Left lung (tissue), 10 donors: Measurements from ENCODE around the gene TMC2. TPM values are rescaled to one million over a fixed set of nuclear protein-coding genes. Genes with fewer than 3 reads are reported as not detected.
A peak's percentile ranks its signal among the peaks of the same experiment; 100 is the strongest.

Experiments
- ATAC-seq: fragments of 200-7000 bp; cut with Tn5 transposase; one replicate; pipeline ENCODE4 v1.9.1; 2020; ENCODE audit warnings: moderate library complexity
- DNase-seq, 4 donors: peaks; one replicate each; pipeline ENCODE4 v3.0.0-alpha.2; 2013 to 2020
- H3K27ac ChIP-seq, 2 donors: fragments of 200-600 bp; sonication (generic) in 1 of 2; one replicate each; pipeline versions ENCODE4 v1.5.0 to v1.8.0; 2020 to 2021
- H3K27me3 ChIP-seq, 2 donors: fragments of 200-600 bp; sonication (generic) in 1 of 2; one replicate each; pipeline versions ENCODE4 v1.5.0 to v1.8.0; 2020 to 2021
- H3K36me3 ChIP-seq, 2 donors: fragments of 200-600 bp; sonication (generic) in 1 of 2; one replicate each; pipeline versions ENCODE4 v1.5.0 to v1.8.0; 2020 to 2021
- H3K4me1 ChIP-seq, 2 donors: fragments of 200-600 bp; one replicate each; pipeline ENCODE4 v1.8.0; 2021
- H3K4me3 ChIP-seq, 2 donors: fragments of 200-600 bp; sonication (generic) in 1 of 2; one replicate each; pipeline versions ENCODE4 v1.5.0 to v1.8.0; 2020 to 2021; ENCODE audit warnings: mild to moderate bottlenecking in 1 of 2
- H3K9me3 ChIP-seq, 2 donors: fragments of 200-600 bp; sonication (generic) in 1 of 2; one replicate each; pipeline versions ENCODE4 v1.5.0 to v1.8.0; 2020 to 2021
- intact Hi-C, 2 donors: fragments of 100-400 bp; cut with DNase I; formaldehyde crosslinking; loops; one replicate each; pipeline versions ENCODE4 v1.11.2 to v1.14.2; 2022
- polyA plus RNA-seq, 6 donors: library from polyadenylated mRNA; unstranded; fragments of 120-200 nt; gene quantifications; one replicate each; pipeline ENCODE4 v1.2.1, GENCODE V29; 2013; ENCODE audit not compliant: insufficient read length in 6 of 6
- total RNA-seq, 2 donors: library from RNA; stranded (reverse); fragmentation: NEBNext Ultra II Directional; extraction: Animal tissue kit (Norgen Biotek cat#: 25700); gene quantifications; one replicate each; pipeline ENCODE4 v1.2.1, GENCODE V29; 2021
- TF ChIP-seq, protein P1 (sequence below), 2 donors: fragments of 200-600 bp; sonication (generic) in 1 of 2; IDR thresholded peaks; one replicate each; pipeline versions ENCODE4 v1.5.0 to v1.8.0; 2021; ENCODE audit warnings: antibody characterized with exemption in 2 of 2
- donor health status: DM: no; HTN: yes; CAD: no.
- donor health status: DM: no; HTN: no; CAD: no.

Gene TMC2
- total and polyA plus RNA-seq, 8 donors, result 0.10 to 0.37 (median 0.21) TPM; not detected in 1

DNA sequence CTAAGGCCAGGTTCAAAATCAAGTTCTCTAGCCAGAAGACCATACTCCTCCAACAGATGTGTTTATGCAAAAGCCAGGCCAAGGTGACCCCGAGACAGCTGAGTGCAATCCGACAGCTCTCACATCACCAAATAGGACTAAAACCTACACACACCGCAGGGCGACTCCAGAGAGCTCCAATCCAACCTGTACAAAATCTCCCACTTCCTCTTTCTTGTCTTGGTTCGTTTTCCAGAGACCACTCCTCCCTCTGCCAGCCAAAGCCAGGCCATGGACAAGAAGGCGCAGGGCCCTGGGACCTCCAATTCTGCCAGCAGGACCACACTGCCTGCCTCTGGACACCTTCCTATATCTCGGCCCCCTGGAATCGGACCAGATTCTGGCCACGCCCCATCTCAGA is 104.5 kb downstream of the TMC2 start:
- intact Hi-C loops, result loop anchor here in 1 of 2 donors (10.0 kb wide), 1 partner anchor 116 kb away; no protein-coding TSS in a partner anchor
- TF ChIP-seq, protein P1, sequence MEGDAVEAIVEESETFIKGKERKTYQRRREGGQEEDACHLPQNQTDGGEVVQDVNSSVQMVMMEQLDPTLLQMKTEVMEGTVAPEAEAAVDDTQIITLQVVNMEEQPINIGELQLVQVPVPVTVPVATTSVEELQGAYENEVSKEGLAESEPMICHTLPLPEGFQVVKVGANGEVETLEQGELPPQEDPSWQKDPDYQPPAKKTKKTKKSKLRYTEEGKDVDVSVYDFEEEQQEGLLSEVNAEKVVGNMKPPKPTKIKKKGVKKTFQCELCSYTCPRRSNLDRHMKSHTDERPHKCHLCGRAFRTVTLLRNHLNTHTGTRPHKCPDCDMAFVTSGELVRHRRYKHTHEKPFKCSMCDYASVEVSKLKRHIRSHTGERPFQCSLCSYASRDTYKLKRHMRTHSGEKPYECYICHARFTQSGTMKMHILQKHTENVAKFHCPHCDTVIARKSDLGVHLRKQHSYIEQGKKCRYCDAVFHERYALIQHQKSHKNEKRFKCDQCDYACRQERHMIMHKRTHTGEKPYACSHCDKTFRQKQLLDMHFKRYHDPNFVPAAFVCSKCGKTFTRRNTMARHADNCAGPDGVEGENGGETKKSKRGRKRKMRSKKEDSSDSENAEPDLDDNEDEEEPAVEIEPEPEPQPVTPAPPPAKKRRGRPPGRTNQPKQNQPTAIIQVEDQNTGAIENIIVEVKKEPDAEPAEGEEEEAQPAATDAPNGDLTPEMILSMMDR (IDR thresholded peaks at IDR 0.05), result no peak
- H3K36me3 ChIP-seq, result no peaks in the 10 kb centered on the region
- H3K4me3 ChIP-seq, result no peak overlapping the region
- H3K4me1 ChIP-seq, result no peaks in the 10 kb centered on the region
- H3K9me3 ChIP-seq, result no peaks in the 10 kb centered on the region
- DNase-seq (no peak), ATAC-seq (no peak)
- no peaks in the 10 kb centered on the region for H3K27me3 ChIP-seq
- H3K27ac ChIP-seq, result no peak overlapping the region

DNA sequence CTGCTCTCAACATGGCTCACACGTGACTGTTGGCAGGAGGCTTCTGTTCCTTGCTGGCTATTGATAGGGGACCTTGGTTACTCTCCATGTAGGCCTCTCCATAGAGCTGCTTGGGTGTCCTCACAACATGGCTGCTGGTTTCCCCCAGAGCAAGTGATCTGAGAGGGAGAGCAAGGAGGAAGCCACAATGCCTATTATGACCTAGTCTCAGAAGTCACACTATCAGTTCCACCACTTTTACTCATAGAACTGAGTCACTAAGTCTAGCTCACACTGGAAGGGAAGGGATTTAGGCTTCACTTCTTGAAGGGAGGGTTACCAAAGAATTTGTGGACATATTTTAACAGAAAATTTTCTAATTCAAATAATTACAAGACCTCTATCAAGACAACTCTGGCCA is 107.3 kb downstream of the TMC2 start:
- TF ChIP-seq, protein P1 (IDR thresholded peaks at IDR 0.05), result no peak
- intact Hi-C loops, result loop anchor here in 1 of 2 donors (10.0 kb wide), 1 partner anchor 119 kb away; no protein-coding TSS in a partner anchor
- DNase-seq (no peak), ATAC-seq (no peak)
- Histone ChIP-seq H3K4me1 (peaks cover 0 to 6% of the 10 kb centered on the region in 2 donors), H3K27ac (no peak overlapping the region), H3K36me3 (no peaks in the 10 kb centered on the region), H3K27me3 (no peaks in the 10 kb centered on the region), H3K9me3 (no peaks in the 10 kb centered on the region), H3K4me3 (no peak overlapping the region)

DNA sequence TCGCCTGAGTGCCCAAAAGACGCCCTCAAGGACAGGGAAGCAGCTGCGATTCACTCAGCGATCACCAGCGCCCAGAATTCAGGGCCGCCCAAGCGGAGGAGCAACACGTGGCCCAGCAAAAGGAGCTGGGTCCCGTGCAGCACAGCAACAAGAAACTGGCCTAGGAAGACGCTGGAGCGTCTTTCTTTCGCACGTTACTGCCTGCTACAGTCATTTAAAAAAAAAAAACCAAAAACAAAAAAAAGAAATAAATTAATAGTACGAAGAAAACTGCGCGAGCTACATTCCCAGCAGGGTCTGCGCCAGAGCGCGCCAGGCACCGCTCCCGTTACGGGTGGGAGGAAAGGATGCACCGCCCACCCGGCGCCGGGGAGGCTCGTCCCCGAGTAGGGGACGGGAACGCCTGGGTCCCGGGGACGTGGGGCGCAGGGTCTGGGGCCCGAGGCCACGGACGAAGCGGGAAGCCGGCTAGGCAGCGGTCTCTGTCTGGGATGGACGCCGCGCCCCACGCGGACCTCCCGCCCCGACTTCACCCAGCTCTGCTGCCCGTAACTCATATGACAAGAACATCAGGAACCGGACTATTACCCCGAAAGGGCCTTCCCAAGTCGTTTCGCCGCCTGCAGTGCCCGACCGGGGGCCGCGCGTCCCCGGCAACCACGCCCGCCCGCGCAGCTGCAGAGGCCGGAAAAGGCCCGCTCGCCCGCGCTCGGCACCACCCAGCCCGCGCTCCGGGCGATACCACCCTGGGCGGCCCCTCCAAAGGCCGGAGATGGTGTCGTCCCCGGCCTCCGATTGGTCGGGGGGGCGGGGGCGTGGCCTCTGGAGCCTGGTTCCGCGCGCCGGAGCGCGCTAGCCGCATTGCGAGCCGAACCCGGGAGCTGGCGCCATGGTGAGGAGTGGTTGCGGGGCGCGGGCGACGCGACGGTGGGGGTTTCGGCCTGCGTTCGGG is 115.7 kb downstream of the TMC2 start, which contains the start of gene NOP56:
NOP56 (plus strand) TSS at position 861 of the 952 bp plus-strand sequence; CDS start at position 890, 29 bp downstream.
- H3K9me3 ChIP-seq, result no peaks in the 10 kb centered on the region
- peak within 1 kb of the TSS; percentile 92 for H3K27ac ChIP-seq
- intact Hi-C loops, result no loop called here
- H3K36me3 ChIP-seq, result peaks cover 0 to 32% of the 10 kb centered on the region in 2 donors
- ATAC-seq (peak; percentile 99), DNase-seq (peak; percentile 90 to 97 (median 94))
- no peaks in the 10 kb centered on the region for H3K27me3 ChIP-seq
- peaks cover 13 to 36% of the 10 kb centered on the region in 2 donors for H3K4me1 ChIP-seq
- peak within 1 kb of the TSS; percentile 91 to 96 for H3K4me3 ChIP-seq
- TF ChIP-seq, protein P1 (IDR thresholded peaks at IDR 0.05), result no peak

DNA sequence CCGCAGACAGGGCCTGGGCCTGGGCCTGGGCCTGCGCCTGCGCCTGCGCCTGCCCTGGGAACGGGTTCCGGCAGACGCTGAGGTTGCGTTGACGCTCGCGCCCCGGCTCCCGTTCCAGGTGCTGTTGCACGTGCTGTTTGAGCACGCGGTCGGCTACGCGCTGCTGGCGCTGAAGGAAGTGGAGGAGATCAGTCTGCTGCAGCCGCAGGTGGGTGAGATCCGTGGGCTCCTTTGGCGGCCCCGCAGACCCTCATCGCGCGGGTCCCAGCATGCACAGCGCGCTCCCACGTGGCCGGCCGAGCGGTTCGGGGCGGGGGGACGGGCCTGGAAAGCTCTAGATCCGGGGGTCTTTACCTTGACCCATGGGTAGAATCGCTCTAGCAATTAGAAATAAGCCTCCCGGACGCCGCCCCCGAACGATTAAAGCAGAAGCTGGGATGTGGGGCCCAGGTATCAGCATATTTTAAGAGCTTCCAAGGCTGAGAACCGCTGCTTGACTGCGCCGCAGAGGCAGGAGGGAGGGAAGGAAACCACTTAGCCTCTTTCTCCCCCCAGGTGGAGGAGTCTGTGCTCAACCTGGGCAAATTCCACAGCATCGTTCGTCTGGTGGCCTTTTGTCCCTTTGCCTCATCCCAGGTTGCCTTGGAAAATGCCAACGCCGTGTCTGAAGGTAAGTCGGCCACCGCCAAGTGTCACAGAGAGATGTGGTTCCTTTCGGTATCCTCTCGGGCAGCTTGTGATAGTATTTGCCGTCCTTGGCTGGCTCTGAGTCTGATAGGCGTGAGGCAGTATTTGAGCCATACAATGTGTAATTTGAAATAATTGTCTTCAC is 116.6 kb downstream of the TMC2 start:
- TF ChIP-seq, protein P1 (IDR thresholded peaks at IDR 0.05), result no peak
- H3K27ac ChIP-seq, result peak overlapping the region; percentile 92
- intact Hi-C loops, result no loop called here
- peaks cover 13 to 35% of the 10 kb centered on the region in 2 donors for H3K4me1 ChIP-seq
- H3K27me3 ChIP-seq, result no peaks in the 10 kb centered on the region
- ATAC-seq (peak; percentile 71), DNase-seq (peak in 2 of 4 donors; percentile 44 to 52)
- H3K4me3 ChIP-seq, result peak overlapping the region; percentile 91 to 96
- peaks cover 0 to 41% of the 10 kb centered on the region in 2 donors for H3K36me3 ChIP-seq
- H3K9me3 ChIP-seq, result no peaks in the 10 kb centered on the region
